Activated naive CD4-positive, alpha-beta T cell treated with anti-CD3 and anti-CD28 coated beads, Interleukin-2, amount 50 U/mL, for 16 hours (primary cell): ENCODE data around the gene A4GNT.

Source experiments
- DNase-seq: peaks from one replicate; pipeline ENCODE4 v3.0.0-alpha.2; 2020

The A4GNT gene

DNA sequence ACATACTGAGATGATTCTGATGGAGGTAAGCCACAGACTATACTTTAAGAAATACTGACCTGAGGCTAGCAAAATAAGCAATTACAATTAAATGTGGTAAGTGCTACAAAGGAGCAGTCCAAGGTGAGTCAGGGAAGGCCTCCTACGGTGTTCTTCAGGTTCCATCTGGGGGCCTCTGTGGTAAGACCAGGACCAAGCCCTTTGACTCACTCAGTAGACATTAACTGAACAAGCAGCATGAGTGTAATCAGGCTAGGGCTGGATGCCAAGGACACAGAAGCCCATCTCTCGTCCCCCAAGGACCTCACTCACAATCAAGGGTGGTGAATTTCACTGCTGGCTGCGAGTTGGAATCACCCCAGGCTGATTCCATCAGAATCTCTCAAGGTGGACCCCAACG lies 54.1 kb downstream of the A4GNT start:
- DNase-seq: no peak
